IPS-11a (cell line): ENCODE results near the gene OR2F1.

Experiments used
- H3K4me3 ChIP-seq: one replicate; pipeline ENCODE4 v1.5.1; 2013; ENCODE audit warnings: low read depth, low read length, control low read depth

Gene OR2F1

GRCh38 chr7:143953421-143953820 lies 1.2 kb upstream of the OR2F1 start:
- H3K4me3 ChIP-seq, result no peak overlapping the region

DNA sequence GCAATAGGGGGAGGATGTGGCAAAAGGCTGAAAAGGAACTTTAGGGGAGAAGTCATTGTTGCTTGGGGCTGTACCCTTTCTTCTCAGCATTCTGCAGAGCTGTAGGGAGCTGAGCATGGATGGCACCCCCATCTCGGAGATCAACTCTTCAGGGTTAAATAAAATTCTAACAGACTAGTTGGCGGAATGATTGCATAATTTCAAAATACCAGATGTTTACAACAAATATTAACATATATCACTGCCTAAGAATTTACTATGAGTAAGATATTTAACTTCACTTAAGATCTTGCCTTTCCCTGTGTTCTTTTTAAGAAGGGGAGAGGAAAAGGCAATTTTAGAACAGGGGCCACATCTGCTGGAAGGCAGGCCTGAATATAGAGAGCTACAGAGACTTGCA lies 509 bp upstream of the OR2F1 start:
- no peak overlapping the region for H3K4me3 ChIP-seq

- H3K4me3 ChIP-seq, result no peak overlapping the region
Observed at GRCh38 chr7:143958781-143959180, 4.1 kb downstream of the OR2F1 start.

GRCh38 chr7:143960813-143961610 lies 6.4 kb downstream of the OR2F1 start:
- no peak overlapping the region for H3K4me3 ChIP-seq

- H3K4me3 ChIP-seq, result no peak overlapping the region
Observed at GRCh38 chr7:143965280-143965679, 10.6 kb downstream of the OR2F1 start.

DNA sequence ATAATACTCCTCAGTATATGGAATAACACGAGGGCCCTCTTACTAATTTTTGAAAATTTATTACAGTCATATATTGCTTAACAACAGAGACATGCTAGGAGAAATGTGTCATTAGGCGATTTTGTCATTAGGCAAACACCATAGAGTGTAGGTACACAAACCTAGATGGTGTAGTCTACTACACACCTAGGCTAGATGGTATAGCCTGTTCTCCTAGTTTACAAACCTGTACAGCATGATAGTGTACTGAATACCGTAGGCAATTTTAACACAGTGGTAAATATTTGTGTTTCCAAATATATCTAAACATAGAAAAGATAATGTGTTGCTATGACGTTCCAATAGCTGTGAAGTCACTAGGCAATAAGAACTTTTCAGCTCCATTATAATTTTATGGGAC lies 12.8 kb downstream of the OR2F1 start:
- H3K4me3 ChIP-seq, result no peak overlapping the region

DNA sequence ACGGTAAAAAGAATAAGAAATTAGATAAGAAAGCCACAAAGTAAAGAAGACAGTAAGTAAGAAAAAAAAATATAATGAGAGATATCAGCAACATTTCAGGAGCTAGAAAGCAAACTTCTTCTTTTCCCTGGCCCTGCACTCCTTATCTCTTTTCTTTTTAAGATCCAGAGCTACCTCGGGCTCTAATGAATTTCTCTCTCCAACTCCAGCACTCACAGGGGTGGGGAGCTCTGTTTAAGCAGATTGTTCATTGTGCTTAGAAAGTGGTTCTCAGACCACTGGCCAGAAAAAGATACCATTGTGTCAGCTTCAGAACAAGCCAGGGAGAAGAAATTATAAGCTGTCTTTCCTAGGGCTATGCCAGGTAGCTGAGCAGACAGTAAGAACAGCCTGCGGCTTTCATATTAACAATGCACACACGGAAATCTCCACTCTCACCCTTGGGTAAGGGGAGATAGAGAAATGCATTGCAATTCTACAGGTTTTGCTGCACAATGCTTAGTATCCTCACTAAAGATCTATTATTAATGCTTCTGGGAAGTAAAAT lies 19.3 kb downstream of the OR2F1 start:
- H3K4me3 ChIP-seq, result no peak overlapping the region

- no peak overlapping the region for H3K4me3 ChIP-seq
Observed at GRCh38 chr7:143974459-143974858, 19.8 kb downstream of the OR2F1 start.

GRCh38 chr7:143975617-143976016 lies 21.0 kb downstream of the OR2F1 start:
- no peak overlapping the region for H3K4me3 ChIP-seq

GRCh38 chr7:143978585-143978984 lies 23.9 kb downstream of the OR2F1 start:
- no peak overlapping the region for H3K4me3 ChIP-seq

- H3K4me3 ChIP-seq, result no peak overlapping the region
Observed at GRCh38 chr7:143979359-143979758, 24.7 kb downstream of the OR2F1 start.

DNA sequence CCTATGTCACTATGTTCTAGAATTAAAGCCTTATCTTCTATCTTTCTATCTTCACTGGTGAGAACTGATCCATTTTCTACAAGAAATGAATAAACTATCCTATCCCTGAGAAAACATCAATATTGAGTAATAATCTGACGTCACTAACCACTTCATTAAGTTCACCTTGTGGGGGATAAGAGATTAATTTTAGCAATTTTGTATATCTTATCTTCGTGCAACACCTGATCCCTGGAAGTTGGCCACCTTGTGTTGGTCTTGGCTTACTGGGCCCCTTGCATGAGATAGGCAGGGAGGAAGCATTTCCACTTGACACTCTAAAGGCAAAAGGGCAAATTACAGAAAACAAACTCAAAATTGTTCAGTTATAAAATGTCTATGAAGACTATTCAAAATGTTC lies 25.4 kb downstream of the OR2F1 start:
- H3K4me3 ChIP-seq, result no peak overlapping the region

DNA sequence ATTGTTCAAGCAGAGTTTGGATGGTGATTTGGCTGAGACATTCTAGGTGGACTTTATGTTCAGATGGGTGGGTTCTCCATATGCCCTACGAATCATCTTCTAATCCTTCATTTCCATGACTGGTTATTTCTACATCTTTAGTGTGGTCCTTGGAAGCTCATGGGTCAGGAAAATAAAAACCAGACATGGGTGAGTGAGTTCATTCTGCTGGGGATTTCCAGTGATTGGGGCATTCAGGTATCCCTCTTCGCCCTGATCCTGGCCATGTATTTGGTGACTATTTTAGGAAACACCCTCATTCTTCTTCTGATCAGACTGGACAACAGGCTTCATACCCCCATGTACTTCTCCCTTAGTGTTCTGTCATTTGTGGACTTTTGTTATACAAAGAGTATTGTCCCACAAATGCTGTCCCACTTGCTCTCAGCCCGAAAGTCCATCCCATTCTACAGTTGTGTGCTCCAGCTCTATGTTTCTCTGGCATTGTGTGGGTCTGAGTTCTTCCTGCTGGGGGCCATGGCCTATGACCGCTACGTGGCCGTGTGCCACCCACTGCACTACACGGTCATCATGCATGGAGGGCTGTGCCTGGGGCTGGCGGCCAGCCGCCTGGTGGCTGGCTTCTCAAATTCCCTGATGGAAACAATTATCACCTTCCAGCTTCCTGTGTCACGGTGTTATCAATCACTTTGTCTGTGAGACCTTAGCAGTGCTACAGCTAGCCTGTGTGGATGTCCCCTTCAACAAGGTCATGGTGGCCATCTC lies 26.3 kb downstream of the OR2F1 start:
- H3K4me3 ChIP-seq, result no peak overlapping the region

GRCh38 chr7:143983960-143984359 lies 29.3 kb downstream of the OR2F1 start:
- no peak overlapping the region for H3K4me3 ChIP-seq

GRCh38 chr7:143987513-143987912 lies 32.9 kb downstream of the OR2F1 start:
- no peak overlapping the region for H3K4me3 ChIP-seq

GRCh38 chr7:143988976-143989745 lies 34.5 kb downstream of the OR2F1 start:
- no peak overlapping the region for H3K4me3 ChIP-seq

DNA sequence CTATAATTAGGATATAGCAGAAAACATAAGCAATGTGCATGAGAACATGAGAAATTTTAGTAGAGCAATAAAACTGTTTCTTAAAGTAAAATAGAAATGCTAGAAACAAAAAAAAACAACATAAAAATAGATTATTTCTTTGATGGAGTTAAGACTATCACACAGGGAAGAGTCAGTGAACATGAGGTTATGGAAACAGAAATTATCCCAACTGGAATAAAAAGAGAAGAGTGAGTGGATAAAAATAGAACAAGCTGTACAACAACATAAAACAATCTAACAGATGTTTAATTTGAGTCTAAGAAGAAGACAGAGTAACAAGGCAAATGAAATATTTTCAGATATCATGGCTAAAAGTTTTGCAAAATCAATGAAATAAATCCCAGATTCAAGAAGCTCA lies 38.0 kb downstream of the OR2F1 start:
- H3K4me3 ChIP-seq, result no peak overlapping the region

- no peak overlapping the region for H3K4me3 ChIP-seq
Observed at GRCh38 chr7:143993924-143994323, 39.3 kb downstream of the OR2F1 start.

DNA sequence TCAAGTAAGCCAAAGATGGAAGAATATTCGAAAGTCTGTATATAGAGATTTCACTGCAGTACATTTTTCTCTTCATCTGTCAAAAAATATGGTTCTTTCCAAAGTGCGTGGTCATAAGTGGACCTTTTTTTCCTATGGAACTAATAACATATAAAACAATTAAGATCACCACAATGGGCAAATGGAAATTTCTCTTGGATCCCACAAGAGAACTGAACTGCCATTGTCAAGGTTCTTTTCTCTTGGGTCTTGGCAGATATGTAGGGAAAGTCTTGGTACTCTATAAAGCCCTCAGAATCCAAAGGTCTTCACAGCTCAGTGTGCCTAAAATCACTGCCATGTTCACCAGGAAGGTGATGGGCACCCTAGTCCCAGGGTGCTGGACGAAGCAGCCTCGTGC lies 45.4 kb downstream of the OR2F1 start, which contains the start of gene OR6B1:
OR6B1 (plus strand) TSS at position 301 of the 400 bp plus-strand sequence. CDS start 3,677 bp downstream, outside the sequence.
- no peak within 1 kb of the TSS for H3K4me3 ChIP-seq

- no peak overlapping the region for H3K4me3 ChIP-seq
Observed at GRCh38 chr7:144001543-144001942, 46.9 kb downstream of the OR2F1 start.

DNA sequence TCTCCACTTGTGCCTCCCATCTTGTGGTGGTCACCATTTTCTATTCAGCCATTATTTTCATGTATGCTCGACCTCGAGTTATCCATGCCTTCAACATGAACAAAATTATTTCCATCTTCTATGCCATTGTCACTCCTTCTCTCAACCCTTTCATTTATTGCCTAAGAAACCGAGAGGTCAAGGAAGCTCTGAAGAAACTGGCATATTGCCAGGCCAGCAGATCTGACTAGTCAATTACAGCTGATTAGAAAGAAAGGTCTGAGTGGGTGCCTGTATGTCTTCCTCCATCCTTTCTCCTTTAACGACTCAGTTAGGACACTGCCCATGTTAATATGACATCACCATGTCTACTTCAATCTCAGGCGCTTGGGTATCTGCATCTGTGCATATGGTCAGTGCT lies 50.1 kb downstream of the OR2F1 start:
- H3K4me3 ChIP-seq, result no peak overlapping the region
